Activated CD4-positive, alpha-beta T cell treated with anti-CD3 and anti-CD28 coated beads, Interleukin-2, Interleukin-4, amounts not matched to agents 100 ng/mL and 50 ng/mL, durations not matched to agents 16 hours and 8 hours (primary cell): ENCODE results near the gene DCTPP1.

Source experiments
- DNase-seq: peaks from one replicate; pipeline ENCODE4 v3.0.0-alpha.2; 2020; ENCODE audit warnings: low spot score

DCTPP1 gene

GRCh38 chr16:30447512-30448226 is 17.8 kb upstream of the DCTPP1 start:
- no peak for DNase-seq

GRCh38 chr16:30446203-30446595 is 16.4 kb upstream of the DCTPP1 start:
- no peak for DNase-seq

GRCh38 chr16:30445408-30446202 is 15.8 kb upstream of the DCTPP1 start, which contains the start of gene SEPHS2:
TSS of gene SEPHS2 (minus strand) at chr16:30445874. CDS start at chr16:30445727, 147 bp downstream.
- peak; percentile 98 for DNase-seq

GRCh38 chr16:30445149-30445407 is 15.2 kb upstream of the DCTPP1 start:
- DNase-seq, result no peak

- DNase-seq, result no peak
Measured at GRCh38 chr16:30444231-30445148, 14.7 kb upstream of the DCTPP1 start.

GRCh38 chr16:30443631-30444030 is 13.8 kb upstream of the DCTPP1 start:
- no peak for DNase-seq

- DNase-seq, result no peak
Measured at GRCh38 chr16:30439720-30440348, 10.0 kb upstream of the DCTPP1 start.

GRCh38 chr16:30438835-30439234 is 9.0 kb upstream of the DCTPP1 start:
- DNase-seq, result no peak

GRCh38 chr16:30437511-30438046 is 7.7 kb upstream of the DCTPP1 start:
- DNase-seq, result no peak

- peak; percentile 76 for DNase-seq
Measured at GRCh38 chr16:30434852-30435251, 5.0 kb upstream of the DCTPP1 start.

- no peak for DNase-seq
Measured at GRCh38 chr16:30430428-30430970, 669 bp upstream of the DCTPP1 start.

GRCh38 chr16:30429418-30429677 is 482 bp downstream of the DCTPP1 start:
- no peak for DNase-seq

GRCh38 chr16:30428055-30428454 is 1.8 kb downstream of the DCTPP1 start:
- DNase-seq, result no peak

- DNase-seq, result no peak
Measured at GRCh38 chr16:30421010-30421409, 8.8 kb downstream of the DCTPP1 start.

- DNase-seq, result no peak
Measured at GRCh38 chr16:30418350-30419181, 11.3 kb downstream of the DCTPP1 start.

GRCh38 chr16:30417529-30418349 is 12.1 kb downstream of the DCTPP1 start:
- DNase-seq, result peak; percentile 92

- DNase-seq, result no peak
Measured at GRCh38 chr16:30416624-30417528, 13.0 kb downstream of the DCTPP1 start.

- DNase-seq, result no peak
Measured at GRCh38 chr16:30416047-30416603, 13.7 kb downstream of the DCTPP1 start.

GRCh38 chr16:30414159-30414558 is 15.7 kb downstream of the DCTPP1 start:
- no peak for DNase-seq
